GM23248 (cell line): Measurements from ENCODE around the gene LSP1.
"Not testable (repeated sequence)": the region's sequence is repeated elsewhere in the genome, so short reads cannot be mapped to it uniquely, and the experiment has no call there.

Experiments used
- EZH2 ChIP-seq: fragments of 200-600 bp; sonication (generic); IDR thresholded peaks from 2 replicates; pipeline ENCODE4 v1.6.1; 2018; ENCODE audit warnings: antibody characterized with exemption, mild to moderate bottlenecking; ENCODE audit not compliant: insufficient read depth, poor library complexity, severe bottlenecking
- EZH2phosphoT487 ChIP-seq: fragments of 200-600 bp; sonication (generic); IDR thresholded peaks from 2 replicates; pipeline ENCODE4 v1.6.1; 2018; ENCODE audit warnings: antibody characterized with exemption, moderate library complexity, mild to moderate bottlenecking, low read depth; ENCODE audit not compliant: insufficient read depth

DNA sequence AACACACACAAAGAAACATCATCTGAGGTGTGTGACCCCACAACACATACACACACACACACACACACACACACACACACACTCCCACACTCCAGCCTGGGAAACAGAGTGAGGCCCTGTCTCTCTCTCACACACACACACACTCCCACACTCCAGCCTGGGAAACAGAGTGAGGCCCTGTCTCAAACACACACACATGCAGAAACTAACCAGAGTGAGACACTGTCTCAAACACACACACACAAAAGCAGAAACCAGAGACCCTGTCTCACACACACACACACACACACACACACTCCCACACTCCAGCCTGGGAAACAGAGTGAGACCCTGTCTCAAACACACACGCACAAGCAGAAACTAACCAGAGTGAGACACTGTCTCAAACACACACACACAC, 86.9 kb downstream of the LSP1 start:
- not testable (repeated sequence) for TF ChIP-seq EZH2, EZH2phosphoT487
